ENCODE measurements around the gene CCDC77. TPM values are rescaled to one million over a fixed set of nuclear protein-coding genes. Genes with fewer than 3 reads are reported as not detected.
A peak's percentile ranks its signal among the peaks of the same experiment; 100 is the strongest.
"Not testable (repeated sequence)": the region's sequence is repeated elsewhere in the genome, so short reads cannot be mapped to it uniquely, and the experiment has no call there.

The CCDC77 gene
- total RNA-seq: 10 to 100 TPM; 18.1 to 21.3 TPM

- Mint-ChIP-seq H3K9me3 (no peaks in the 10 kb centered on the region), H3K27ac (no peak within 1 kb of the TSS), H3K36me3 (no peaks in the 10 kb centered on the region)
- ATAC-seq (peak; percentile 100), DNase-seq (ENCODE audit: low spot score in 2 of 2) (peak; percentile 95 to 97)
Observed at GRCh38 chr12:401235-402028, at the start of gene CCDC77. CCDC77 (plus strand) TSS chr12:401644; CDS start chr12:409384, 7,740 bp downstream.

GRCh38 chr12:356276-356988, 45.0 kb upstream of the CCDC77 start:
- H3K36me3 Mint-ChIP-seq: peaks cover 17 to 50% of the 10 kb centered on the region in 2 donors
- H3K27ac Mint-ChIP-seq: peak overlapping the region; percentile 34 to 39
- H3K9me3 Mint-ChIP-seq: no peaks in the 10 kb centered on the region
- DNase-seq (ENCODE audit: low spot score in 2 of 2) (no peak), ATAC-seq (no peak)

- H3K9me3 Mint-ChIP-seq: no peaks in the 10 kb centered on the region
- ATAC-seq (no peak), DNase-seq (ENCODE audit: low spot score in 2 of 2) (no peak)
- H3K36me3 Mint-ChIP-seq: peaks cover 27 to 62% of the 10 kb centered on the region in 2 donors
- peak overlapping the region in 1 of 2 donors; percentile 25 for H3K27ac Mint-ChIP-seq
Observed at GRCh38 chr12:359091-359490, 42.4 kb upstream of the CCDC77 start.

DNA sequence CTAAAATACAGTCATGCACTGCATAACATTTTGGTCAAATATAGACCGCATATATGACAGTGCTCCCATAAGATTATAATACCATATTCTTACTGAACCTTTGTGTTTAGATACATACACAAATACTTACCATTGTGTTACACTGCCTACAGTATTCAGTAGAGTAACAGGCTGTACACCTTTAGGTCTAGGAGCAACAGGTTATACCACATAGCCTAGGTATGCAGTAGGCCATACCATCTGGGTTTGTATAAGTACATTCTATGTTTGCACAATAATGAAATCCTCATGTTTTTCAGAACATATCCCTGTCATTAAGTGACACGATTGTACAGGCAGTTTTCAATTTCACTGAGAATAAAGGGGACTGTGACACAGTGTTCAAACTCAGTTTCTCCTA, 34.6 kb upstream of the CCDC77 start:
- ATAC-seq: no peak
- Mint-ChIP-seq H3K9me3 (no peaks in the 10 kb centered on the region), H3K36me3 (peaks cover 19 to 72% of the 10 kb centered on the region in 2 donors), H3K27ac (no peak overlapping the region)
- DNase-seq (ENCODE audit: low spot score in 2 of 2): no peak

DNA sequence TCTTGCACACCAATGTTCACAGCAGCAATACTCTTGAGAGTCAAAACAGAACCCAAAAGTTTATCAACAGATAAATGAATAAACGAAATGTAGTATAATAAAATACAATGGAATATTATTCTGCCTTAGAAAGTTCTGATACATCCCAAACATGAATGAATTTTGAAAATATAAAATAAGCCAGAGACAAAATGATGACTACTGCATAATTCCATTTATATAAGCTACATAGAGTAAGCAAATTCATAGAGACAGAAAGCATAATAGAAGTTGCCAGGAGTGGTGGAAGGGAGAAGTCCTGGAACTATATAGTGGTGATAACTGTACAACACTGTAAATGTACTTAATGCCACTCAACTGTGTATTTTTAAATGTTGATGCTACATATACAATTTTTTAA, 33.5 kb upstream of the CCDC77 start:
- H3K36me3 Mint-ChIP-seq: peaks cover 11 to 73% of the 10 kb centered on the region in 2 donors
- H3K27ac Mint-ChIP-seq: no peak overlapping the region
- peaks cover 0 to 5% of the 10 kb centered on the region in 2 donors for H3K9me3 Mint-ChIP-seq
- ATAC-seq: no peak
- no peak for DNase-seq (ENCODE audit: low spot score in 2 of 2)

DNA sequence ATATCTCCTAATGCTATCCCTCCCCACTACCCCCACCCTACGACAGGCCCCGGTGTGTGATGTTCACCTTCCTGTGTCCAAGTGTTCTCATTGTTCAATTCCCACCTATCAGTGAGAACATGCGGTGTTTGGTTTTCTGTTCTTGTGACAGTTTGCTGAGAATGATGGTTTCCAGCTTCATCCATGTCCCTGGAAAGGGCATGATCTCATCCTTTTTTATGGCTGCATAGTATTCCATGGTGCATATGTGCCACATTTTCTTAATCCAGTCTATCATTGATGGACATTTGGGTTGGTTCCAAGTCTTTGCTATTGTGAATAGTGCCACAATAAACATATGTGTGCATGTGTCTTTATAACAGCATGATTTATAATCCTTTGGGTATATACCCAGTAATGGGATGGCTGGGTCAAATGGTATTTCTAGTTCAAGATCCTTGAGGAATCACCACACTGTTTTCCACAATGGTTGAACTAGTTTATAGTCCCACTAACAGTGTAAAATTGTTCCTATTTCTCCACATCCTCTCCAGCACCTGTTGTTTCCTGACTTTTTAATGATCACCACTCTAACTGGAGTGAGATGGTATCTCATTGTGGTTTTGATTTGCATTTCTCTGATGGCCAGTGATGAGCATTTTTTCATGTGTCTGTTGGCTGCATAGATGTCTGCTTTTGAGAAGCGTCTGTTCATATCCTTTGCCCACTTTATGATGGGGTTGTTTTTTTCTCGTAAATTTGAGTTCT, 30.5 kb upstream of the CCDC77 start:
- not testable (repeated sequence) for ATAC-seq; DNase-seq (ENCODE audit: low spot score in 2 of 2)

DNA sequence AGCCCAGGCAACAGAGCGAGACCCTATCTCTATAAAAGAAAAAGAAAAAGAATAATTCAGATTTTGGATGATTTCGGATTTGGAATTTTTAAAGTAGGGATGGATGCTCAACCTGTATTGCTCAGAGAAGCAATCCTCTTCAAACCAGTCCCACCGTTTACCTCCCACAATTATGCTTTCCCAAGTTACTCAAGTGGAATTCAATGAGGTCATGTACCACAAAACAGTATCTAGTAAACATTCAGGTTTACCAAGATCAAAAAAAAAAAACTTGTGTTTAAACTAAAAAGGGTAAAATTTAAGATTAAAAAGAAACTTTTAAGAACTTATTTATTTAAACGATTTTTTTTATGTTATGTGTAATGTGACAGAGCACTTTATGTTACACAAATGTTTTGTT, 14.8 kb upstream of the CCDC77 start:
- DNase-seq (ENCODE audit: low spot score in 2 of 2) (no peak), ATAC-seq (no peak)
- Mint-ChIP-seq H3K27ac (no peak overlapping the region), H3K36me3 (peaks cover 26 to 41% of the 10 kb centered on the region in 2 donors), H3K9me3 (peaks cover 0 to 3% of the 10 kb centered on the region in 2 donors)

More for the DNA sequence above, 30.5 kb upstream of the CCDC77 start:
- Mint-ChIP-seq H3K36me3 (peaks cover 35 to 75% of the 10 kb centered on the region in 2 donors), H3K9me3 (peaks cover 5 to 22% of the 10 kb centered on the region in 2 donors)
- H3K27ac Mint-ChIP-seq: not testable (repeated sequence)

- Mint-ChIP-seq H3K36me3 (peaks cover 26 to 41% of the 10 kb centered on the region in 2 donors), H3K9me3 (peaks cover 0 to 3% of the 10 kb centered on the region in 2 donors), H3K27ac (peak overlapping the region; percentile 89 to 93)
- DNase-seq (ENCODE audit: low spot score in 2 of 2) (no peak), ATAC-seq (no peak)
Observed at GRCh38 chr12:388012-388411, 13.4 kb upstream of the CCDC77 start.

DNA sequence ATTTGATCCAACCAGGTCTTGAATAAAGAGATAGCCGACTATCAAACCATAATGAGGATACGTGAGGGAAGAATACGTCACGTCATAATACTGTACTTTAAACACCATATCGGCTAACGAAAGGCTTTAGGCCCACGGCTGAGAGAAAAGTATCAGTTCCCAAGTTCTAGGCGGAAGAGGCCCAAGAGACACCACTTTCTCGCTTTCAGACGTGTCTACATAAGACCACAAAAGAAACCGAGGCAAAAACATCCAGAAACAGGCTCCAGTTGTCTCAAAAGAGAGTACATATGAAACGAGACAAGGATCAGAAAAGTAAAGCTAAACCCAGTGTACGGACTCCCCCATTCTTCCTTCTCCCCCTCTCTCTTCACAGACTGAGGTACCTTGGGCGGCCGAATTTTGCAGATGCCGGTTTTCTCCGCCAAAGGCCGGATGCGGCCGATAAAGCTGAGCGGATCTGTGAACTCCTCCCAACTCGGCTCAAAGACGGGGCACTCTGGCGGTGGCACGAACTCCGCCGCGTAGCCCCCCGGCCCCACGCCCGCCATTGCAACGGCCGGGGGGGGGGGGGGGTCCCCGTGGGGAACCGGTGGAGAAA, 12.8 kb upstream of the CCDC77 start:
- ATAC-seq: peak; percentile 27 to 39
- H3K27ac Mint-ChIP-seq: peak overlapping the region; percentile 89 to 93
- peaks cover 0 to 3% of the 10 kb centered on the region in 2 donors for H3K9me3 Mint-ChIP-seq
- H3K36me3 Mint-ChIP-seq: peaks cover 26 to 40% of the 10 kb centered on the region in 2 donors
- peak in 1 of 2 donors; percentile 46 for DNase-seq (ENCODE audit: low spot score in 2 of 2)

GRCh38 chr12:389142-390096, 12.0 kb upstream of the CCDC77 start, which contains the start of gene KDM5A:
KDM5A (minus strand) TSS chr12:389320; CDS start chr12:389091, 229 bp downstream.
- peak within 1 kb of the TSS; percentile 89 to 93 for H3K27ac Mint-ChIP-seq
- peaks cover 26 to 34% of the 10 kb centered on the region in 2 donors for H3K36me3 Mint-ChIP-seq
- peak; percentile 80 to 89 for DNase-seq (ENCODE audit: low spot score in 2 of 2)
- H3K9me3 Mint-ChIP-seq: peaks cover 0 to 3% of the 10 kb centered on the region in 2 donors
- ATAC-seq: peak; percentile 98 to 99

- no peak for DNase-seq (ENCODE audit: low spot score in 2 of 2)
- Mint-ChIP-seq H3K27ac (no peak overlapping the region), H3K9me3 (no peaks in the 10 kb centered on the region), H3K36me3 (no peaks in the 10 kb centered on the region)
- no peak for ATAC-seq
Observed at GRCh38 chr12:400828-401227, 616 bp upstream of the CCDC77 start.

DNA sequence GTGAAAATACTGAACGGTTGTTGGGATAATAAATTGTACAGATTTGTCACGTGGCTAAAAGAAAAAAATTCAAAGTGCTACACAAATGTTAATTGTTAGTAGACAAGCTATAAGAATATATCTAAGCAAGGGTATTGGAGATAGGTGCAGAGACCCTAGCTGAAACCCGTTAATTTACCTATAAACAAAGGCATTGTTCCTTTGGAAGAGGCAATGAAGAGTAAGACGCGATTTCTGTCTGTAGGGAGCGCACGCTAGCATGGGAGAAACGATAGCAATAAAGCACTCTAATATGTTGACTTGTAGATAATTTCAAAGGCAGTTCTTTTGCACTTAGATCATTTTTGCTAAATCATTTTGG, 565 bp downstream of the CCDC77 start:
- ATAC-seq (no peak), DNase-seq (ENCODE audit: low spot score in 2 of 2) (no peak)
- no peaks in the 10 kb centered on the region for H3K36me3 Mint-ChIP-seq
- H3K27ac Mint-ChIP-seq: no peak overlapping the region
- H3K9me3 Mint-ChIP-seq: no peaks in the 10 kb centered on the region

DNA sequence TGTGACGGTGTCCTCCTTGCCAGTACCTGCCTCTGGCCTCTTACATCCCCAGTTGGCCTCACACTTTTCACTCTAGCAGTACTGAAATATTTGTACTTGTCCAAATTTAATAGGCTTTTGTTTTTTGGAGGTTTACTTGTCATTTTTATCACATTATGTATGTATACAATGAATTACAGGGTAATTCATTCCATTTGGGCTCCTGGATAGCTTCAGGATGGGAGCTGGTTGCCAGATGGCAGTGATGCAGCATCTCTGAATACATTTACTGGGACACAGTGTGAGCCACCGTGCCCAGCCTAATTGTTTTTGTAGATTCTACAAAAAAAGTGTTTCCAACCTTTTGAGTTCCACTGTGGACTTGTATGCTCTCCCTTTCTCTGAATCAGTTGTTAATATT, 13.4 kb downstream of the CCDC77 start:
- ATAC-seq: peak in 1 of 2 donors; percentile 32
- Mint-ChIP-seq H3K36me3 (peaks cover 15 to 16% of the 10 kb centered on the region in 2 donors), H3K9me3 (no peaks in the 10 kb centered on the region), H3K27ac (no peak overlapping the region)
- no peak for DNase-seq (ENCODE audit: low spot score in 2 of 2)

DNA sequence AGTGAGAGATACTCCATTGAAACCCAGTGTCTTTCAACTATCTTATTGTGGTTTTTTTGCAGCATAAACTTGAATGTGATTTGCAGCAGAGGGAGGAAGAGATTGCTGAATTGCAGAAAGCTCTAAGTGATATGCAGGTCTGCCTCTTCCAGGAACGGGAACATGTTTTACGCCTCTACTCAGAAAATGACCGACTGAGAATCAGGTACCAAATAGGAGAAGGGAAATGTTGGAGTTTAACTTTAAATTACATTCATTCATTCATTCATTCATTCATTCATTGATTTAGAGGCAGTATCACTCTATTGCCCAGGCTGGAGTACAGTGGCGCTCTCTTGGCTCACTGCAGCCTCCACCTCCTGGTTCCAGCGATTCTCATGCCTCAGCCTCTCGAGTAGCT, 17.0 kb downstream of the CCDC77 start:
- H3K9me3 Mint-ChIP-seq: no peaks in the 10 kb centered on the region
- ATAC-seq (no peak), DNase-seq (ENCODE audit: low spot score in 2 of 2) (no peak)
- peaks cover 13 to 22% of the 10 kb centered on the region in 2 donors for H3K36me3 Mint-ChIP-seq
- no peak overlapping the region for H3K27ac Mint-ChIP-seq

GRCh38 chr12:422526-422925, 21.1 kb downstream of the CCDC77 start:
- H3K27ac Mint-ChIP-seq: no peak overlapping the region
- no peaks in the 10 kb centered on the region for H3K9me3 Mint-ChIP-seq
- no peak for ATAC-seq
- H3K36me3 Mint-ChIP-seq: peaks cover 0 to 9% of the 10 kb centered on the region in 2 donors
- DNase-seq (ENCODE audit: low spot score in 2 of 2): no peak

Data from activated naive CD4-positive, alpha-beta T cell treated with anti-CD3 and anti-CD28 coated beads, Interleukin-2, amount 50 U/mL, for 72 hours (primary cell).